ENCODE measurements around the gene RNF123.
A peak's percentile ranks its signal among the peaks of the same experiment; 100 is the strongest.

Gene RNF123

GRCh38 chr3:49722896-49723295 is 33.5 kb downstream of the RNF123 start:
- peaks cover 0 to 2% (median 0%) of the 10 kb centered on the region in 5 donors for H3K27me3 ChIP-seq (ENCODE audit: control insufficient read depth in 5 of 5, insufficient read depth in 4 of 5, low read length in 5 of 5)
- peak overlapping the region; percentile 70 to 97 (median 93) for H3K4me3 ChIP-seq (ENCODE audit: low read depth in 1 of 5, low read length in 5 of 5)
- H3K36me3 ChIP-seq (ENCODE audit: control insufficient read depth in 5 of 5, insufficient read depth in 5 of 5, low read length in 5 of 5) = peaks cover 0 to 48% (median 43%) of the 10 kb centered on the region in 5 donors
- peaks cover 8 to 50% (median 41%) of the 10 kb centered on the region in 5 donors for H3K4me1 ChIP-seq (ENCODE audit: control insufficient read depth in 5 of 5, insufficient read depth in 5 of 5, low read length in 5 of 5)
- H3K27ac ChIP-seq (ENCODE audit: low read depth, low read length) = peak overlapping the region; percentile 81
- peak overlapping the region; percentile 77 to 96 (median 92) for H3K9ac ChIP-seq (ENCODE audit: low read length in 5 of 5)
- no peaks in the 10 kb centered on the region for H3K9me3 ChIP-seq (ENCODE audit: control insufficient read depth in 5 of 5, low read length in 5 of 5)

- H3K9me3 ChIP-seq (ENCODE audit: control insufficient read depth in 5 of 5, low read length in 5 of 5) = no peaks in the 10 kb centered on the region
- peak overlapping the region; percentile 70 to 97 (median 93) for H3K4me3 ChIP-seq (ENCODE audit: low read depth in 1 of 5, low read length in 5 of 5)
- H3K9ac ChIP-seq (ENCODE audit: low read length in 5 of 5) = peak overlapping the region; percentile 77 to 96 (median 92)
- H3K4me1 ChIP-seq (ENCODE audit: control insufficient read depth in 5 of 5, insufficient read depth in 5 of 5, low read length in 5 of 5) = peaks cover 8 to 47% (median 40%) of the 10 kb centered on the region in 5 donors
- peaks cover 0 to 51% (median 46%) of the 10 kb centered on the region in 5 donors for H3K36me3 ChIP-seq (ENCODE audit: control insufficient read depth in 5 of 5, insufficient read depth in 5 of 5, low read length in 5 of 5)
- peaks cover 0 to 2% (median 0%) of the 10 kb centered on the region in 5 donors for H3K27me3 ChIP-seq (ENCODE audit: control insufficient read depth in 5 of 5, insufficient read depth in 4 of 5, low read length in 5 of 5)
- peak overlapping the region; percentile 81 for H3K27ac ChIP-seq (ENCODE audit: low read depth, low read length)
Observed at GRCh38 chr3:49723296-49723627, 33.9 kb downstream of the RNF123 start.

GRCh38 chr3:49723628-49724551 is 34.5 kb downstream of the RNF123 start, which contains the start of gene GMPPB:
GMPPB (minus strand) TSS chr3:49723951; CDS start chr3:49723726, 225 bp downstream.
- Histone ChIP-seq H3K36me3 (ENCODE audit: control insufficient read depth in 5 of 5, insufficient read depth in 5 of 5, low read length in 5 of 5) (peaks cover 0 to 51% (median 47%) of the 10 kb centered on the region in 5 donors), H3K9me3 (ENCODE audit: control insufficient read depth in 5 of 5, low read length in 5 of 5) (no peaks in the 10 kb centered on the region), H3K27ac (ENCODE audit: low read depth, low read length) (peak within 1 kb of the TSS; percentile 81), H3K27me3 (ENCODE audit: control insufficient read depth in 5 of 5, insufficient read depth in 4 of 5, low read length in 5 of 5) (no peaks in the 10 kb centered on the region), H3K4me1 (ENCODE audit: control insufficient read depth in 5 of 5, insufficient read depth in 5 of 5, low read length in 5 of 5) (peaks cover 8 to 41% (median 33%) of the 10 kb centered on the region in 5 donors), H3K9ac (ENCODE audit: low read length in 5 of 5) (peak within 1 kb of the TSS; percentile 77 to 96 (median 92)), H3K4me3 (ENCODE audit: low read depth in 1 of 5, low read length in 5 of 5) (peak within 1 kb of the TSS; percentile 70 to 97 (median 93))

- H3K27me3 ChIP-seq (ENCODE audit: control insufficient read depth in 5 of 5, insufficient read depth in 4 of 5, low read length in 5 of 5) = no peaks in the 10 kb centered on the region
- H3K4me1 ChIP-seq (ENCODE audit: control insufficient read depth in 5 of 5, insufficient read depth in 5 of 5, low read length in 5 of 5) = peaks cover 8 to 35% (median 27%) of the 10 kb centered on the region in 5 donors
- H3K27ac ChIP-seq (ENCODE audit: low read depth, low read length) = peak overlapping the region; percentile 81
- peak overlapping the region; percentile 13 to 97 (median 79) for H3K4me3 ChIP-seq (ENCODE audit: low read depth in 1 of 5, low read length in 5 of 5)
- H3K9me3 ChIP-seq (ENCODE audit: control insufficient read depth in 5 of 5, low read length in 5 of 5) = no peaks in the 10 kb centered on the region
- peaks cover 0 to 51% (median 49%) of the 10 kb centered on the region in 5 donors for H3K36me3 ChIP-seq (ENCODE audit: control insufficient read depth in 5 of 5, insufficient read depth in 5 of 5, low read length in 5 of 5)
- peak overlapping the region in 4 of 5 donors; percentile 70 to 86 (median 80) for H3K9ac ChIP-seq (ENCODE audit: low read length in 5 of 5)
Observed at GRCh38 chr3:49724586-49724985, 35.2 kb downstream of the RNF123 start.

- Histone ChIP-seq H3K36me3 (ENCODE audit: control insufficient read depth in 5 of 5, insufficient read depth in 5 of 5, low read length in 5 of 5) (peaks cover 0 to 54% (median 50%) of the 10 kb centered on the region in 5 donors), H3K4me3 (ENCODE audit: low read depth in 1 of 5, low read length in 5 of 5) (no peak overlapping the region), H3K9ac (ENCODE audit: low read length in 5 of 5) (peak overlapping the region in 1 of 5 donors; percentile 10), H3K27ac (ENCODE audit: low read depth, low read length) (no peak overlapping the region), H3K27me3 (ENCODE audit: control insufficient read depth in 5 of 5, insufficient read depth in 4 of 5, low read length in 5 of 5) (no peaks in the 10 kb centered on the region), H3K4me1 (ENCODE audit: control insufficient read depth in 5 of 5, insufficient read depth in 5 of 5, low read length in 5 of 5) (peaks cover 8 to 27% (median 22%) of the 10 kb centered on the region in 5 donors), H3K9me3 (ENCODE audit: control insufficient read depth in 5 of 5, low read length in 5 of 5) (no peaks in the 10 kb centered on the region)
Observed at GRCh38 chr3:49725906-49726681, 36.7 kb downstream of the RNF123 start.

- no peak overlapping the region for H3K4me3 ChIP-seq (ENCODE audit: low read depth in 1 of 5, low read length in 5 of 5)
- H3K9me3 ChIP-seq (ENCODE audit: control insufficient read depth in 5 of 5, low read length in 5 of 5) = no peaks in the 10 kb centered on the region
- H3K27ac ChIP-seq (ENCODE audit: low read depth, low read length) = no peak overlapping the region
- H3K27me3 ChIP-seq (ENCODE audit: control insufficient read depth in 5 of 5, insufficient read depth in 4 of 5, low read length in 5 of 5) = no peaks in the 10 kb centered on the region
- no peak overlapping the region for H3K9ac ChIP-seq (ENCODE audit: low read length in 5 of 5)
- peaks cover 0 to 54% (median 49%) of the 10 kb centered on the region in 5 donors for H3K36me3 ChIP-seq (ENCODE audit: control insufficient read depth in 5 of 5, insufficient read depth in 5 of 5, low read length in 5 of 5)
- peaks cover 8 to 23% (median 22%) of the 10 kb centered on the region in 5 donors for H3K4me1 ChIP-seq (ENCODE audit: control insufficient read depth in 5 of 5, insufficient read depth in 5 of 5, low read length in 5 of 5)
Observed at GRCh38 chr3:49727154-49727923, 38.0 kb downstream of the RNF123 start.

GRCh38 chr3:49727924-49728361 is 38.6 kb downstream of the RNF123 start:
- no peaks in the 10 kb centered on the region for H3K27me3 ChIP-seq (ENCODE audit: control insufficient read depth in 5 of 5, insufficient read depth in 4 of 5, low read length in 5 of 5)
- H3K4me3 ChIP-seq (ENCODE audit: low read depth in 1 of 5, low read length in 5 of 5) = no peak overlapping the region
- H3K9ac ChIP-seq (ENCODE audit: low read length in 5 of 5) = no peak overlapping the region
- no peak overlapping the region for H3K27ac ChIP-seq (ENCODE audit: low read depth, low read length)
- peaks cover 3 to 17% (median 16%) of the 10 kb centered on the region in 5 donors for H3K4me1 ChIP-seq (ENCODE audit: control insufficient read depth in 5 of 5, insufficient read depth in 5 of 5, low read length in 5 of 5)
- no peaks in the 10 kb centered on the region for H3K9me3 ChIP-seq (ENCODE audit: control insufficient read depth in 5 of 5, low read length in 5 of 5)
- H3K36me3 ChIP-seq (ENCODE audit: control insufficient read depth in 5 of 5, insufficient read depth in 5 of 5, low read length in 5 of 5) = peaks cover 0 to 59% (median 51%) of the 10 kb centered on the region in 5 donors

- no peaks in the 10 kb centered on the region for H3K4me1 ChIP-seq (ENCODE audit: control insufficient read depth in 5 of 5, insufficient read depth in 5 of 5, low read length in 5 of 5)
- H3K27ac ChIP-seq (ENCODE audit: low read depth, low read length) = no peak overlapping the region
- no peaks in the 10 kb centered on the region for H3K27me3 ChIP-seq (ENCODE audit: control insufficient read depth in 5 of 5, insufficient read depth in 4 of 5, low read length in 5 of 5)
- no peak overlapping the region for H3K4me3 ChIP-seq (ENCODE audit: low read depth in 1 of 5, low read length in 5 of 5)
- H3K9me3 ChIP-seq (ENCODE audit: control insufficient read depth in 5 of 5, low read length in 5 of 5) = no peaks in the 10 kb centered on the region
- H3K9ac ChIP-seq (ENCODE audit: low read length in 5 of 5) = no peak overlapping the region
- H3K36me3 ChIP-seq (ENCODE audit: control insufficient read depth in 5 of 5, insufficient read depth in 5 of 5, low read length in 5 of 5) = peaks cover 4 to 73% (median 62%) of the 10 kb centered on the region in 5 donors
Observed at GRCh38 chr3:49729966-49730609, 40.7 kb downstream of the RNF123 start.

- H3K9ac ChIP-seq (ENCODE audit: low read length in 5 of 5) = no peak overlapping the region
- H3K36me3 ChIP-seq (ENCODE audit: control insufficient read depth in 5 of 5, insufficient read depth in 5 of 5, low read length in 5 of 5) = peaks cover 14 to 68% (median 57%) of the 10 kb centered on the region in 5 donors
- no peaks in the 10 kb centered on the region for H3K9me3 ChIP-seq (ENCODE audit: control insufficient read depth in 5 of 5, low read length in 5 of 5)
- no peak overlapping the region for H3K4me3 ChIP-seq (ENCODE audit: low read depth in 1 of 5, low read length in 5 of 5)
- no peak overlapping the region for H3K27ac ChIP-seq (ENCODE audit: low read depth, low read length)
- no peaks in the 10 kb centered on the region for H3K4me1 ChIP-seq (ENCODE audit: control insufficient read depth in 5 of 5, insufficient read depth in 5 of 5, low read length in 5 of 5)
- H3K27me3 ChIP-seq (ENCODE audit: control insufficient read depth in 5 of 5, insufficient read depth in 4 of 5, low read length in 5 of 5) = no peaks in the 10 kb centered on the region
Observed at GRCh38 chr3:49732597-49732996, 43.2 kb downstream of the RNF123 start.
